Muscle of leg (tissue), 16 donors: ENCODE results near the gene ARL13B. TPM values are rescaled to one million over a fixed set of nuclear protein-coding genes. Genes with fewer than 3 reads are reported as not detected.
A peak's percentile ranks its signal among the peaks of the same experiment; 100 is the strongest.
"Not testable (repeated sequence)": the region's sequence is repeated elsewhere in the genome, so short reads cannot be mapped to it uniquely, and the experiment has no call there.

Experiments
- DNase-seq: peaks from one replicate; pipeline ENCODE4 v3.0.0; 2013
- H3K27ac ChIP-seq: one replicate; pipeline ENCODE4 v1.5.1; 2013; ENCODE audit warnings: mild to moderate bottlenecking, low read length, control low read depth
- H3K27me3 ChIP-seq: one replicate; pipeline ENCODE4 v1.6.1; 2013; ENCODE audit warnings: low read length; ENCODE audit not compliant: control insufficient read depth, insufficient read depth
- H3K36me3 ChIP-seq: one replicate; pipeline ENCODE4 v1.6.1; 2013; ENCODE audit warnings: low read length; ENCODE audit not compliant: control insufficient read depth, insufficient read depth
- H3K4me1 ChIP-seq: one replicate; pipeline ENCODE4 v1.6.1; 2013; ENCODE audit warnings: low read length; ENCODE audit not compliant: control insufficient read depth, insufficient read depth
- H3K4me3 ChIP-seq: one replicate; pipeline ENCODE4 v1.5.1; 2013; ENCODE audit warnings: low read length, control low read depth
- H3K9me3 ChIP-seq: replicated peaks from 2 replicates; pipeline ENCODE4 v1.6.1; 2013; ENCODE audit warnings: low read depth, low read length; ENCODE audit not compliant: control insufficient read depth
- WGBS: methylation state at CpG from one replicate; pipeline ENCODE4 v1.1.5; 2013; ENCODE audit warnings: missing lambda C conversion rate; ENCODE audit not compliant: insufficient coverage; 5-methylcytosine and 5-hydroxymethylcytosine counted together
- long read RNA-seq, 11 donors: transcript quantifications; one replicate each; lab custom pipeline, GENCODE V29; 2026
- polyA plus RNA-seq, 8 donors: library from polyadenylated mRNA; unstranded; fragments of 120-200 nt; gene quantifications; one replicate each; pipeline versions ENCODE4 v1.2.1 to v1.2.3, GENCODE V29; 2013; ENCODE audit warnings: inconsistent platforms in 1 of 8, low replicate concordance in 1 of 8; ENCODE audit not compliant: insufficient read length in 8 of 8, insufficient read depth in 1 of 8
- total RNA-seq: library from RNA; stranded (reverse); fragments of 120-200 nt; gene quantifications from one replicate; pipeline ENCODE4 v1.2.4, GENCODE V29; 2013

ARL13B gene
- 7.3 TPM for total RNA-seq
- polyA plus RNA-seq, result 10 to 100 TPM in 1 of 8 donors, 1 to 10 TPM in 7; 5.4 to 10.5 (median 7.2) TPM
- long read RNA-seq, donor 1, result 0 reads
- long read RNA-seq, donor 2, result 0 reads
- long read RNA-seq, donor 3, partial matches to known transcripts, result 0 of 4 reads
- long read RNA-seq, donor 3, other reads (novel, unspliced or antisense), result 0 of 4 reads
- long read RNA-seq, donor 4, result 0 reads
- long read RNA-seq, donor 5, partial matches to known transcripts, result 0 of 2 reads
- long read RNA-seq, donor 5, other reads (novel, unspliced or antisense), result 0 of 2 reads
- long read RNA-seq, donor 6, partial matches to known transcripts, result 0 of 1 reads
- long read RNA-seq, donor 6, other reads (novel, unspliced or antisense), result 0 of 1 reads
- long read RNA-seq, donor 7, partial matches to known transcripts, result 0 of 1 reads
- long read RNA-seq, donor 7, other reads (novel, unspliced or antisense), result 0 of 1 reads
- long read RNA-seq, donor 8, partial matches to known transcripts, result 0 of 1 reads
- long read RNA-seq, donor 8, other reads (novel, unspliced or antisense), result 0 of 1 reads
- long read RNA-seq, donor 9, result 0 reads
- long read RNA-seq, donor 10, partial matches to known transcripts, result 0 of 2 reads
- long read RNA-seq, donor 10, other reads (novel, unspliced or antisense), result 0 of 2 reads
- long read RNA-seq, donor 11, result 0 reads

DNA sequence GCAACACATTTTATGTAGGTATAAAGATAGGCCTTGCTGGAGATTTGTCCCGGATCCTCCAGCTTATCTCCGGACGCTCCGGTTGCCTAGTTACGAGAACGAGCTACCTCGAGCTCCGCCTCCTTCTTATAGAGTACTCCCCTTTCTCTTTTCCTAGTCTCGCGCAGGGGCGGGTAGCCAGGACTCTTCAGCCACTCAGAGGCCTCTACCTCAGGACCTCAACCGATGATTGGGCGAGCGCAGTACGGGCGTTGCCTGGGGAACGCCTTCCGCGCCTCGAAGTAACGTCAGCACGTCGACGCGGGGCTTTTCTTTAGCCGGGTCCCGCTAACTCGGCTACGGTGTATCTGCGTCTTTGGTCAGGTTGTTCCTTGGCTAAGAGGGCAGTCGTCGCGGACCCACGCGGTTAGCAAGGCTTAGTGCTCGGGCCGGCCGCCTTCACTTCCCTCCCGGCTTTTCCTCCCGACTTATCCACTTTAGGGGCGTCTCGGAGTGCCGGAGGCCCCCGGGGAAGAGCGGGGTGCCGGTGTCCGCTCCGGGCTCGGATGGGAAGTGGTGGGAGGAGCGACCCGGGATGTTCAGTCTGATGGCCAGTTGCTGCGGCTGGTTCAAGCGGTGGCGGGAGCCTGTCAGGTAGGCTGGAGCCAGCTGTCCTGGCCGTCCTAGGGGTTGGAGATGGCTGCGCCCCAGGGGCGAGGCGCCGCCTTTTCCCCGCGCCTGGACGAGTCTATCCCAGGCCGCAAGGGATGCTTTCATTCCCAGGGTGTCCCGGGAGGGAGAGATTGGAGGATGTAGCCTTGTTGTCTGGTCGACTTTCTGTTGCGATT is at the start of gene ARL13B:
TSS of gene ARL13B (plus strand) at position 306 of the 827 bp plus-strand sequence. CDS start at position 575, 269 bp downstream.
- WGBS, result under 1% methylated on average over 58 of the region's 66 CpGs
- H3K27me3 ChIP-seq, result no peaks in the 10 kb centered on the region
- H3K27ac ChIP-seq, result peak within 1 kb of the TSS; percentile 98
- no peaks in the 10 kb centered on the region for H3K36me3 ChIP-seq
- peak within 1 kb of the TSS; percentile 96 for H3K4me3 ChIP-seq
- DNase-seq, result peak; percentile 100
- H3K4me1 ChIP-seq, result peaks cover 5% of the 10 kb centered on the region
- no peaks in the 10 kb centered on the region for H3K9me3 ChIP-seq

DNA sequence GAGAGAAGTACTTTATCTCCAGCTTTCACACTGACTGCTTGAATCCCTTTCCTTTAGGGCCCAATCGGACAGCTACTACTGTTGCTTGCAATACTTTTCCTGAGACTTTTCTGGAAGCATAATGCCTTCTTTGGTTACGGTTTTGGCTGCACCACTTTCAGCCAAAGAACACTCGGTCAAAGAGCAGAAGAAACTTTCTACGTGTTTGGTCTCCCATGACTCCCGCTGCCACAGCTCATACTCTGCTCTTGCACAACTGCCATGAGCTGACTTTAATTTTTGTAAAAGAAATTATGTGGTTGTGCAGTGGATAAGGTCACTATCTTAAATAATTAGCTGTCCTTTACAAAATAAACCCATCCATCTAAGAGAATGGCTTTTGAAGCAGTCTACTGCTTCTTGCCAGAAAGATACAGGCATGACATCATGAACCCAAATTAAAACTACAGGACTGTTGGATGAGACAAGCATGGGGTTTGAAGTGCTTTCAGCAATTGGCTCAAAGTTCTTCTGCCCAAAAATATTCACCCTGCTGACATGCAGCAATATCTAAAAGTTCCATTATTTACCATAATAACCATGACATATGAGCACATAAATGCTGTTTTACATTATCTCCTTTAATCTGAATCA is 48.2 kb upstream of the ARL13B start:
- 93% methylated on average over 3 of the region's 5 CpGs for WGBS
- H3K4me1 ChIP-seq, result no peaks in the 10 kb centered on the region
- no peaks in the 10 kb centered on the region for H3K27me3 ChIP-seq
- H3K27ac ChIP-seq, result no peak overlapping the region
- no peaks in the 10 kb centered on the region for H3K36me3 ChIP-seq
- DNase-seq, result no peak
- no peak overlapping the region for H3K4me3 ChIP-seq
- H3K9me3 ChIP-seq, result no peaks in the 10 kb centered on the region

DNA sequence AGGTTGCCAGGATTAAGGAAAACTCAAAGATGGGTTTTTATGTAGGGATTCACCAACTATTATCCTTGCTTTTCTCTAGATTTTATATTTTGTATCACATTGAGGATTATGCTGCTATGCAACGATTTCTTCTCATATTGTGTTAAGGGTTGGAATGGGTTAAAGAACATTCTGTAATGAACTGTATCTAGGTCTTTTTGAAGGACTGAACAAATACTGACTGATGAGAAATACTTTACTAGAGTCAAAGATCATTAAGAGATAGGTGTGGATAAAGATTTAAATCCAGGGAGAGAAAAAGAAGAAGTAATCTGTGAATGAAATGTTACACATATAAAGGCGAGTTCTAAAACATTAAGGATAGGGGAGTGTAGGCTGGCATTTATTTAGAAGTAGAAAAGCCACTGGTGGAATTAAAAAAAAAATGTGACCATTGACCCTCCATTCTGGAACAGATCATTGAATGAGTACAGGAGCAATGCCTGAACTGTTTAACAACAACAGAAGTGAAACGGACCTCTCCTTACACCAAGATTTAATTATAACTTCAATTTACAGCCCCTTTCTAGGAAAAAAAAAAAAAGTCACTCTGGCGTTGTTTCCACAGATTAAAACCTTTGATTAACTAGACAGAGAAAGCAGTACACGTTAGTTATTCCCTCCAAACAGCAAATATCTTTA is 45.4 kb upstream of the ARL13B start:
- DNase-seq, result no peak
- no peaks in the 10 kb centered on the region for H3K36me3 ChIP-seq
- no peaks in the 10 kb centered on the region for H3K4me1 ChIP-seq
- no peak overlapping the region for H3K4me3 ChIP-seq
- H3K27ac ChIP-seq, result no peak overlapping the region
- 40% methylated on average over 1 of the region's 5 CpGs for WGBS
- no peaks in the 10 kb centered on the region for H3K27me3 ChIP-seq
- no peaks in the 10 kb centered on the region for H3K9me3 ChIP-seq

DNA sequence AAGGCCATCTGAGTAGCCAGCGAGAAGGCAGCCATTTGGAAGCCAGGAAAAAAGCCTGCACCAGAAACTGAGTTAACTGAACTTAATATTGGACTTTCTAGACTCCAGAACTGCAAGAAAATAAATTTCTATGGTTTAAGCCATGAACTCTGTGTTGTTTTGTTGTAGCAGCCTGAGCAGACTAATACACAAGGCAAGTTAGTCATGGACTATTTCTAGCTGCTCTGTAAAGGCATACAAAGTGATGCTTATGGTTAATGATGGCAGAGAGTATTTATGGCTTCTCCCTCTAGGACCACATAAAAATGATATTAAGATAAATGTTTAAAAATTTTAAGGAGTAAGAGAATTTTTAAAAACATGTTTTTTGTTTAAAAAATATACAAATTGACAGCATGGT is 43.4 kb upstream of the ARL13B start:
- DNase-seq, result no peak
- no peaks in the 10 kb centered on the region for H3K27me3 ChIP-seq
- no peak overlapping the region for H3K27ac ChIP-seq
- no peaks in the 10 kb centered on the region for H3K36me3 ChIP-seq
- peaks cover 2% of the 10 kb centered on the region for H3K9me3 ChIP-seq
- no peaks in the 10 kb centered on the region for H3K4me1 ChIP-seq
- no peak overlapping the region for H3K4me3 ChIP-seq
- no CpG with 5 or more reads among the region's 1 CpG for WGBS

DNA sequence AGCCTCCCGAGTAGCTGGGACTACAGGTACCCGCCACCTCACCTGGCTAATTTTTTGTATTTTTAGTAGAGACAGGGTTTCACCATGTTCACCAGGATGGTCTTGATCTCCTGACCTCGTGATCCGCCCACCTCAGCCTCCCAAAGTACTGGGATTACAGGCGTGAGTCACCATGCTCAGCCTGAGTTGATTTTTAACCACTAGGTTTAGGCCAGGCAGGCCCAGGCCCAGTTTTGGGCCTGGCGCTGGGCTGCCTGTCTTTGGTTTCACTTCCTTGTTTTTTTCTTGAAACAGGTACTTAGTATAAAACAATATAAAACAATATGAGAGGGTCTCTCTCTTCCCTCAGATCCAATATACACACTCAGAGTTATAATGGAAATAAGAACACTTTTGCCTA is 42.5 kb upstream of the ARL13B start:
- WGBS, result no CpG with 5 or more reads among the region's 6 CpGs
- not testable (repeated sequence) for H3K9me3 ChIP-seq, H3K4me1 ChIP-seq, H3K4me3 ChIP-seq, H3K36me3 ChIP-seq, H3K27ac ChIP-seq, DNase-seq, H3K27me3 ChIP-seq

DNA sequence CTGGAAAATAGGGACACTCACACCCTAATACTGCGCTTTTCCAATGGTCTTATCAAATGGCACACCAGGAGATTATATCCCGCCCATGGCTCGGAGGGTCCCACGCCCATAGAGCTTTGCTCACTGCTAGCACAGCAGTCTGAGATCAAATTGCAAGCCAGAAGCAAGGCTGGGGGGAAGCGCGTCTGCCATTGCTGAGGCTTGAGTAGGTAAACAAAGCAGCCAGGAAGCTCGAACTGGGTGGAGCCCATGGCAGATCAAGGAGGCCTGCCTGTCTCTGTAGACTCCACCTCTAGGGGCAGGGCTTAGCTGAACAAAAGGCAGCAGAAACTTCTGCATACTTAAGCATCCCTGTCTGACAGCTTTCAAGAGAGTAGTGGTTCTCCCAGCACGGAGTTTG is 30.0 kb upstream of the ARL13B start:
- not testable (repeated sequence) for H3K4me1 ChIP-seq, H3K4me3 ChIP-seq, H3K9me3 ChIP-seq, DNase-seq, H3K36me3 ChIP-seq, H3K27ac ChIP-seq, H3K27me3 ChIP-seq
- WGBS, result 91% methylated on average over 8 of the region's 8 CpGs

DNA sequence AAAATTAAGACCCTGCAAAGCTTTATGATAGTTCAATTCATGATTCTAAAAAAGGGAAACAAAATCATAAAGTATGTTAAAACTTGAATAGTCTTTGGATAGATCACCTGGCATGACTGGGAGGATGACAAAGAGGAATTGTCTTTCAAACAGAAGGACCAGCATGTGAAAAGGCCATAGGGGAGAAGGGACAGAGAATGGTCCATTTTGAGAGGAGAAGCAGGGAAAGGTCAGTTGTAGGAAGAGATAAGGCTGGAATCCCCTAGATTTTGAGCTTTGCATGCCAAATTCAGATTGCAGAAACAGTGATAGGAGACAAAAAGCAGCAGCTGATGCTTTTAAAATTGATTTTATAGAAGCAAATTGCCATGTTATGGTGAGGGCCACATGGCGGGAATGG is 18.9 kb upstream of the ARL13B start:
- Histone ChIP-seq H3K27me3 (no peaks in the 10 kb centered on the region), H3K9me3 (no peaks in the 10 kb centered on the region), H3K4me1 (peaks cover 4% of the 10 kb centered on the region), H3K36me3 (no peaks in the 10 kb centered on the region), H3K4me3 (no peak overlapping the region), H3K27ac (no peak overlapping the region)
- no CpG with 5 or more reads among the region's 1 CpG for WGBS
- DNase-seq, result peak; percentile 12

DNA sequence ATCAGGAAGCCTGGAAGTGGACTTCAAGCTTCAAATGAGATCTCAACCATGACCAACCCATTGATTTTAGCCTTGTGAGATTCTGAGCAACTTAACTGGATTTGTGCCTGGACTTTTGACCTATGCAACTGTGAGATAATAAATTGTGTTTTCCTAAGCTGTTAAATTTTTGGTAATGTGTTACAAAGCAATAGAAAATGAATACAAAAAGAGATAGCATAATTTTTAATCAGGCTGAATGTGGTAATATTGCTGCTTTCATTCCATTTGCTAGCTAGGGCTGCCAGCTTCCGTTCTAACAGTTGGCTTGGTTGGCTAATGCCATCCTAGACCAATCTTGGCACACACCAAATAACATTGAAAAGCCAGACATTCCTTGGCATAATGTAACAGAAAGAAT is 18.5 kb upstream of the ARL13B start:
- H3K27ac ChIP-seq, result no peak overlapping the region
- H3K4me1 ChIP-seq, result peaks cover 4% of the 10 kb centered on the region
- H3K9me3 ChIP-seq, result no peaks in the 10 kb centered on the region
- no peak overlapping the region for H3K4me3 ChIP-seq
- no peaks in the 10 kb centered on the region for H3K36me3 ChIP-seq
- H3K27me3 ChIP-seq, result no peaks in the 10 kb centered on the region
- WGBS, result no CpG with 5 or more reads among the region's 1 CpG
- DNase-seq, result peak; percentile 41

DNA sequence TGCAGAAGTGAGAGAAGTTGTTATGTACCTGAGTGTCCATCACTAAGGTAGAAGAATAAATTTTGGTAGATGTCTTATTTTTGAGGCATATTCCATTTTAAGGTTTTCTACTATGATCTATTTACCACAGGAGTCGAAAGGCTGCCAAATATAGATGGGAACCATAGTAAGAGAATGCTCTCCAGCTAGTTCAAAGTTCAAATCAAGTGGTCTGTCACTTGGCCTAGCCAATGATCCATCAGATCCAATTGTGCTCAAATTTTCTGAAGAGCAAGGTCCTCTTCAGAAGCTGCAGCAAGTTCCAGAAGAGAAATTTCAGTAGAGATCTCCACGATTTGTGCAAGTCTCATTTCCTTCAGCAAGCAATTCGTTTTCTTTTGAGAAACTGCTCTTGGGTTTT is 17.2 kb upstream of the ARL13B start:
- no peak overlapping the region for H3K27ac ChIP-seq
- no peaks in the 10 kb centered on the region for H3K36me3 ChIP-seq
- no peaks in the 10 kb centered on the region for H3K27me3 ChIP-seq
- no peaks in the 10 kb centered on the region for H3K9me3 ChIP-seq
- DNase-seq, result no peak
- H3K4me3 ChIP-seq, result no peak overlapping the region
- no CpG with 5 or more reads among the region's 3 CpGs for WGBS
- H3K4me1 ChIP-seq, result peaks cover 4% of the 10 kb centered on the region
